Measurements from ENCODE around the gene SPEG. TPM values are rescaled to one million over a fixed set of nuclear protein-coding genes. Genes with fewer than 3 reads are reported as not detected.
A peak's percentile ranks its signal among the peaks of the same experiment; 100 is the strongest.

The SPEG gene
- total and polyA plus RNA-seq, 2 of the 8 experiments (the other 6 are each of a cell fraction or from before 2014, with no cell fraction given): 19.9 to 32.0 TPM

- H2AFZ ChIP-seq (ENCODE audit: low read length): no peak overlapping the region
- H4K5ac ChIP-seq (ENCODE audit: insufficient read length, low read depth, low read length): no peak overlapping the region
- 94% methylated on average over 8 of the region's 16 CpGs; no CpG with 5 or more reads in 1 of the 2 experiments for WGBS, 2 experiments (ENCODE audit: extremely low coverage in 1 of 2, insufficient coverage in 1 of 2, insufficient read length in 1 of 2, insufficient replicate concordance in 2 of 2, low coverage in 1 of 2, low lambda C conversion rate in 2 of 2, missing lambda C conversion rate in 1 of 2)
- no peak for FAIRE-seq
- H3K4ac ChIP-seq (replicated peaks; ENCODE audit: insufficient read length, low read depth, low read length): no peak overlapping the region
- no peak overlapping the region; the same call in 1 of the 2 replicates for H4K8ac ChIP-seq (ENCODE audit: extremely low read depth, insufficient read depth, low read length)
- H3K18ac ChIP-seq (ENCODE audit: extremely low read depth, low read length): 0 out of 2 replicates have a peak overlapping the region, but pooled peaks have one; percentile 6
- no peak overlapping the region for H4K91ac ChIP-seq (replicated peaks; ENCODE audit: insufficient read length, low read length)
- H3K27ac ChIP-seq (ENCODE audit: low read depth, low read length): no peak overlapping the region
- H3K23me2 ChIP-seq (ENCODE audit: low read depth, low read length): peaks cover 3% of the 10 kb centered on the region; the same call in 1 of the 2 replicates
- POLR2A ChIA-PET (ENCODE audit: partially characterized antibody): interaction anchor here (1.0 to 1.6 kb wide), 3 partner anchors 30 to 71 kb away, joined by 3 read pairs; no protein-coding TSS in a partner anchor
- H2AK5ac ChIP-seq (ENCODE audit: low read depth, low read length): no peak overlapping the region
- no peaks in the 10 kb centered on the region; a peak in 1 of 7 replicates for H3K27me3 ChIP-seq (replicated peaks in 1 of 4; ENCODE audit: control insufficient read depth in 3 of 4, extremely low read depth in 1 of 4, insufficient read depth in 3 of 4, low read length in 3 of 4)
- no peaks in the 10 kb centered on the region; the same call in 1 of the 2 replicates for H3K79me1 ChIP-seq (ENCODE audit: low read depth, low read length)
- H3K56ac ChIP-seq (replicated peaks; ENCODE audit: insufficient read length, low read depth, low read length): no peak overlapping the region
- no peak overlapping the region for H2BK5ac ChIP-seq (ENCODE audit: low read depth, low read length)
- H3K14ac ChIP-seq (ENCODE audit: insufficient read length): no peak overlapping the region
- TF ChIP-seq GTF2F1 (IDR thresholded peaks at IDR 0.05; ENCODE audit: borderline replicate concordance, low read depth, low read length): no peak
- no peak for TF ChIP-seq RAD21 (IDR thresholded peaks at IDR 0.05 in 1 of 2, conservative IDR thresholded peaks at IDR 0.05 in 1 of 2; ENCODE audit: low read depth in 2 of 2, low read length in 2 of 2)
- TF ChIP-seq YY1 (IDR thresholded peaks at IDR 0.05; ENCODE audit: low read depth, low read length): no peak
- TF ChIP-seq E2F6 (IDR thresholded peaks at IDR 0.05): no peak
- TF ChIP-seq POU5F1 (IDR thresholded peaks at IDR 0.05; ENCODE audit: low read depth, low read length): no peak
- TF ChIP-seq JUND (IDR thresholded peaks at IDR 0.05; ENCODE audit: low read length): no peak
- H2BK20ac ChIP-seq (ENCODE audit: low read length): no peak overlapping the region
- peak overlapping the region; percentile 1; the same call in 1 of the 2 replicates for H2BK15ac ChIP-seq (ENCODE audit: low read length)
- 0 out of 2 replicates have a peak overlapping the region, but pooled peaks have one; percentile 75 for H2BK12ac ChIP-seq (ENCODE audit: low read depth, low read length)
- no peak overlapping the region for H3K9ac ChIP-seq (replicated peaks in 1 of 4; ENCODE audit: extremely low read depth in 1 of 4, low read depth in 3 of 4, low read length in 3 of 4)
- H3K4me1 ChIP-seq (replicated peaks in 1 of 4; ENCODE audit: control insufficient read depth in 3 of 4, insufficient read depth in 4 of 4, low read length in 3 of 4): peaks cover 0 to 19% (median 12%) of the 10 kb centered on the region in 4 experiments; a peak in 6 of 7 replicates
- H3K79me2 ChIP-seq (ENCODE audit: control insufficient read depth in 1 of 2, insufficient read depth in 2 of 2, low read length in 2 of 2): no peaks in the 10 kb centered on the region
- CTCF ChIA-PET (ENCODE audit: partially characterized antibody): interaction anchor here (1.2 to 113.1 kb wide), 10 partner anchors 15 to 241 kb away, joined by 3 to 7248 read pairs (median 9); partner anchors contain the start of genes ASIC4, DES, GMPPA and SPEG
- no peaks in the 10 kb centered on the region for H3K9me3 ChIP-seq (ENCODE audit: insufficient read depth in 2 of 2, low read depth in 1 of 2, low read length in 1 of 2)
- H3K4me3 ChIP-seq (ENCODE audit: extremely low read depth in 1 of 4, insufficient read depth in 2 of 4, low read depth in 3 of 4, low read length in 4 of 4): no peak overlapping the region
- H3K23ac ChIP-seq (ENCODE audit: insufficient read length): no peak overlapping the region
- DNase-seq (ENCODE audit: low read depth in 1 of 2, low spot score in 2 of 2): no peak
- no peak overlapping the region for H3K4me2 ChIP-seq (ENCODE audit: insufficient read depth in 1 of 2, low read depth in 2 of 2, low read length in 2 of 2)
- no peak overlapping the region for H2BK120ac ChIP-seq (replicated peaks; ENCODE audit: low read depth, low read length)
- peaks cover 4 to 7% of the 10 kb centered on the region in 2 experiments for H4K20me1 ChIP-seq (replicated peaks in 1 of 2; ENCODE audit: control insufficient read depth in 1 of 2, insufficient read depth in 2 of 2, low read length in 2 of 2)
- peaks cover 4 to 22% (median 12%) of the 10 kb centered on the region in 4 experiments; a peak in 6 of 8 replicates for H3K36me3 ChIP-seq (ENCODE audit: control insufficient read depth in 2 of 4, insufficient read depth in 4 of 4, low read length in 3 of 4)
These were observed 101.8 kb downstream of the SPEG start for GRCh38 chr2:219536425-219536824.
